Heart right ventricle (tissue), 16 donors: ENCODE measurements around the gene CAMK4. TPM values are rescaled to one million over a fixed set of nuclear protein-coding genes. Genes with fewer than 3 reads are reported as not detected.

ENCODE experiments used
- ATAC-seq, 8 donors: fragments of 200-7000 bp; cut with Tn5 transposase; one replicate each; pipeline ENCODE4 v1.9.1; 2020; ENCODE audit warnings: mild to moderate bottlenecking in 8 of 8, moderate library complexity in 8 of 8, moderate number of reproducible peaks in 1 of 8
- DNase-seq, 2 donors: peaks; one replicate each; pipeline ENCODE4 v3.0.0-alpha.2; 2020
- H3K27ac ChIP-seq, 10 donors: fragments of 200-600 bp; sonication (generic) in 2 of 10; one replicate each; pipeline versions ENCODE4 v1.5.0 to v1.8.0; 2020 to 2022; ENCODE audit warnings: mild to moderate bottlenecking in 3 of 10
- H3K27me3 ChIP-seq, 7 donors: fragments of 200-600 bp; one replicate each; pipeline ENCODE4 v1.8.0; 2021 to 2022; ENCODE audit warnings: mild to moderate bottlenecking in 2 of 7
- H3K36me3 ChIP-seq, 9 donors: fragments of 200-600 bp; sonication (generic) in 1 of 9; one replicate each; pipeline versions ENCODE4 v1.5.0 to v1.8.0; 2020 to 2022; ENCODE audit warnings: mild to moderate bottlenecking in 2 of 9
- H3K4me1 ChIP-seq, 9 donors: fragments of 200-600 bp; sonication (generic) in 1 of 9; one replicate each; pipeline versions ENCODE4 v1.5.0 to v1.8.0; 2020 to 2022; ENCODE audit warnings: mild to moderate bottlenecking in 4 of 9
- H3K4me3 ChIP-seq, 10 donors: fragments of 200-600 bp; sonication (generic) in 2 of 10; one replicate each; pipeline versions ENCODE4 v1.5.0 to v1.8.0; 2020 to 2022; ENCODE audit warnings: mild to moderate bottlenecking in 7 of 10, moderate library complexity in 2 of 10
- H3K9me3 ChIP-seq, 11 donors: fragments of 200-600 bp in 10 of 11; sonication (generic) in 2 of 11; one replicate each; pipeline versions ENCODE4 v1.5.0 to v1.8.0; 2013 to 2022; ENCODE audit warnings: mild to moderate bottlenecking in 2 of 11, control low read depth in 1 of 11, moderate library complexity in 1 of 11
- CTCF ChIP-seq, 9 donors: fragments of 200-600 bp; sonication (generic) in 2 of 9; IDR thresholded peaks; one replicate each; pipeline versions ENCODE4 v1.5.0 to v1.8.0; 2021 to 2022; ENCODE audit warnings: antibody characterized with exemption in 9 of 9, mild to moderate bottlenecking in 5 of 9, moderate library complexity in 1 of 9
- WGBS, 2 donors: extraction: QIAGEN DNeasy Blood & Tissue Kit; methylation state at CpG; one replicate each; pipeline ENCODE4 v1.1.7; 2013; ENCODE audit warnings: inconsistent platforms in 1 of 2; 5-methylcytosine and 5-hydroxymethylcytosine counted together
- intact Hi-C, 10 donors: fragments of 100-400 bp; cut with DNase I; formaldehyde crosslinking; loops; one replicate each; pipeline versions ENCODE4 v1.11.1 to v1.14.2; 2022
- polyA plus RNA-seq, 2 donors: library from polyadenylated mRNA; stranded (reverse); fragments of 200-250 nt; gene quantifications; one replicate each; pipeline ENCODE4 v1.2.3, GENCODE V29; 2013
- total RNA-seq, 10 donors: library from RNA; stranded (reverse); fragmentation: NEBNext Ultra II Directional in 3 of 10; extraction: Animal tissue kit (Norgen Biotek cat#: 25700) in 3 of 10; gene quantifications; one replicate each; pipeline versions ENCODE4 v1.2.1 to v1.2.4, GENCODE V29; 2021 to 2023
- donor health status: Arrhythmogenic right ventricular cardiomyopathy.
- donor health status: ischemic (EF 13 %, LVEDD 7.1; RV severe dilation, severe dysfunction).
- donor health status: healthy with polysubstance abuse.
- donor health status: DM: no; HTN: yes; CAD: no.
- donor health status: DM: no; HTN: no; CAD: no.
- donor health status: ischemic (EF 25% LVEDD 6.9; RV normal size, moderate dysfunction).
- donor health status: ischemic (EF 25% LVEDD 5.7; RV mildly dilated, moderate dysfunction).
- donor health status: healthy.
- donor health status: DM: yes; HTN: yes; CAD: no.
- donor health status: Ischemic cardiomyopathy.
- donor health status: ischemic (EF 35%, LVEDD 5.7; RV mildly dilated, moderate dysfunction).
- donor health status: nonischemic (EF 11% LVEDD 7.7; RV severe dilation, severe dysfunction).
- donor health status: DM: yes; HTN: yes; CAD: no.
- donor health status: PGD.
- donor health status: ischemic (EF 29% LVEDD 5.4; RV normal size, mild dysfunction).
- donor health status: nonischemic (EF 23%, LVEDD 6.1; RV moderate dilation, normal function).

CAMK4 gene
- total and polyA plus RNA-seq, 12 donors, result 0.02 to 2.0 (median 0.34) TPM; not detected in 1

DNA sequence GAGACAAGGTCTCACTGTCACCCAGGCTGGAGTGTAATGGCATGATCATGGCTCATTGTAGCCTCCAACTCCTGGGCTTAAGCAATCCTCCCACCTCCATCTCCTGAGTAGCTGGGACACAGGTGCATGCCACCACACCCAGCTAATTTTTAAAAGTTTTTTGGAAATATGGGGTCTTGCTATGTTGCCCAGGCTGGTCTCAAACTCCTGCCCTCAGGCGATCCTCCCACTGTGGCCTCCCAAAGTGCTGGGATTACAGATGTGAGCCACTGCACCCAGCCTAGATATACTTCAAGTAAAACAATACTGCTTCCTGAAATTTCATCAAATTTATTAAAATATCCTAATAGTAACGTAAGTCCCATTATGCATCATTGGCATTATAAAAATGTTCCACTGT, 254.7 kb downstream of the CAMK4 start:
- TF ChIP-seq CTCF (IDR thresholded peaks at IDR 0.05), result no peak
- Histone ChIP-seq H3K9me3 (no peaks in the 10 kb centered on the region), H3K4me1 (no peaks in the 10 kb centered on the region), H3K27ac (no peak overlapping the region), H3K36me3 (no peaks in the 10 kb centered on the region), H3K4me3 (no peak overlapping the region), H3K27me3 (peaks cover 0 to 6% (median 0%) of the 10 kb centered on the region in 7 donors)
- DNase-seq (no peak), ATAC-seq (no peak)
- WGBS, 2 donors, result 94 to 100% methylated on average over 2 of the region's 2 CpGs
- intact Hi-C loops, result no loop called here

DNA sequence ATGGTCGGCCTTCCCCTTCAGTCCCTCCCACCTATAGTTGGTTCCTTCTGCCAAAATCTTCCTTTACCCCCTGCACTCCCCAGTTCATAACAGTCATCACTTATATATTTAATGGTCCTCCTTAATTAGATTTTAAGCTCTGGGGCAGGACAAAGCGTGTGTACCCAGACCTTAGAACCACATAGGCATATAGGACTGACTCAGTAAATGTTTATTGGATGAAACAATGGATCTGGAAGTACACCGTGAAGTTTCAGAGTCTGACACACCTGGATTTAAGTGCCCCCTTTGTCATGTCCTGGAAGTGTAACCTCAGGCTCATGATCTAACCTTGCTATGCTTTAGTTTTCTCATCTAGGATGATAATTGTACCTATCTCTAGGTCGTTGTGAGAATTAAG, 256.2 kb downstream of the CAMK4 start:
- H3K4me3 ChIP-seq, result no peak overlapping the region
- no peak overlapping the region for H3K27ac ChIP-seq
- no peaks in the 10 kb centered on the region for H3K4me1 ChIP-seq
- ATAC-seq, result no peak
- no peak for DNase-seq
- intact Hi-C loops, result no loop called here
- WGBS, 2 donors, result 55 to 63% methylated on average over 4 of the region's 4 CpGs
- H3K9me3 ChIP-seq, result no peaks in the 10 kb centered on the region
- no peaks in the 10 kb centered on the region for H3K36me3 ChIP-seq
- peaks cover 0 to 6% (median 0%) of the 10 kb centered on the region in 7 donors for H3K27me3 ChIP-seq
- TF ChIP-seq CTCF (IDR thresholded peaks at IDR 0.05), result no peak

DNA sequence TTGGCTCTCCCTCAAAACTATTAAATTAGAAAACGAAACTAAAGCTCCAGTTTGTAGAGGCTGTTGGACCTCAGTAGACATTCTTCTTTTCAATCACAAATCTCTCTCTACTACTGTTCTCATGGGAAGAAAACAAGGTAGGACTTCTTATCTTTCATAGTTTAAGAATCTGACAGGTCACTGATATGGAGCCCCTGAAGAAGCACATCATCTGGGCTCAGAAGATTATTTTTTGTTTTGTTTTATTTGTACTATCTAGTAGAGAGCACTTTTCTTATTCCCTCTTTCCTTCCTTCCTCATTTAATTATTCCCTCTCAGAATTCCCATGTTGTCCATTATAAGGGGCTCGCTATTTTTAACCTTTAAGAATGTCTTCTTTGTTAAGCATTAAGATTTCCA, 261.9 kb downstream of the CAMK4 start:
- no peaks in the 10 kb centered on the region for H3K9me3 ChIP-seq
- no peaks in the 10 kb centered on the region for H3K27me3 ChIP-seq
- no peaks in the 10 kb centered on the region for H3K36me3 ChIP-seq
- TF ChIP-seq CTCF (IDR thresholded peaks at IDR 0.05), result no peak
- no peak overlapping the region for H3K4me3 ChIP-seq
- intact Hi-C loops, result no loop called here
- 41 to 48% methylated on average over 2 of the region's 2 CpGs for WGBS, 2 donors
- ATAC-seq (no peak), DNase-seq (no peak)
- H3K27ac ChIP-seq, result peak overlapping the region in 1 of 10 donors; percentile 0
- H3K4me1 ChIP-seq, result no peaks in the 10 kb centered on the region

DNA sequence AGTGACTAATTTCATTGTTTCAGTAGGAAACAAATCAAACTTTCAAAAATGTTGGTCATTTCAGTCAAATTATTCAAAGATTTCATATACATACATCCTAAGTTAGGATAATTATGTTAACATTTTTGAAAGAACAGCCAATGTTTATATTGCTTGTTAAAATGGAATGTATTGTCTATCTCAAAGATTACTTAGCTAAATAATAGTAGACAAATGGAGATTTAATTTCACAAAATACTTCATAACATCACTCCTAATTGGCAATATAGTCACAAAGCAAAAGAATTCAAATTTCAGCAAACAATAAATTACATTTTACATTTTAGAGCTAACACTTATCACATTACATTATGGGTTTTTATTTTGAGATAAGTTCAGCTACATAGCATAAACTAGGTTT, 262.7 kb downstream of the CAMK4 start:
- ATAC-seq (no peak), DNase-seq (no peak)
- no peak overlapping the region for H3K4me3 ChIP-seq
- H3K36me3 ChIP-seq, result no peaks in the 10 kb centered on the region
- no peak overlapping the region for H3K27ac ChIP-seq
- no peak for TF ChIP-seq CTCF (IDR thresholded peaks at IDR 0.05)
- no peaks in the 10 kb centered on the region for H3K4me1 ChIP-seq
- no peaks in the 10 kb centered on the region for H3K9me3 ChIP-seq
- H3K27me3 ChIP-seq, result no peaks in the 10 kb centered on the region
- intact Hi-C loops, result no loop called here

DNA sequence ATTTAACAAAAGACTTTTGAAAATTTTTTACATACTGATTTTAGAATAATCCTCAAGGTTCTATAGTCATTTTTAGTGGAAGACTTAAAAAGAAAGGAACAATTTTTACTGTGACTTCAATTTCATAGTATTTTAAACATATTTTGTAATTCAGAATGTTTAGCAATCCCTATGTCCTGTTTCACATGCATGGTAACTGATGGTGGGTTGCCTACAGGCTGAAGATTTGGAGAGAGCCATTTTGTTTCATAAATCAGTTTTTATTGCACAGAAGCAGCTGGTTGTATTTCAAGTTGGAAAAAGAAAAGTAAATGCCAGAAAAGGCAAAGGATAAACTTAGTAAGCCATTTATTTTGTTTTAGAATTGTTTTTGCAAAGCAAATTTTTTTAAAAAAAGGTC, 264.2 kb downstream of the CAMK4 start:
- ATAC-seq (no peak), DNase-seq (no peak)
- Histone ChIP-seq H3K27me3 (no peaks in the 10 kb centered on the region), H3K9me3 (no peaks in the 10 kb centered on the region), H3K27ac (no peak overlapping the region), H3K4me1 (no peaks in the 10 kb centered on the region), H3K4me3 (no peak overlapping the region), H3K36me3 (no peaks in the 10 kb centered on the region)
- intact Hi-C loops, result no loop called here
- TF ChIP-seq CTCF (IDR thresholded peaks at IDR 0.05), result no peak
